Urothelium cell line (cell line): ENCODE measurements around the gene SNRNP25.

Experiments
- DNase-seq: peaks from one replicate; pipeline ENCODE4 v3.0.0; 2011; ENCODE audit warnings: low spot score, mixed read lengths
- FAIRE-seq: peaks from 2 replicates; lab custom pipeline; 2011; peaks lifted over from hg19 to GRCh38; lab: Jason Lieb, UNC

Gene SNRNP25

DNA sequence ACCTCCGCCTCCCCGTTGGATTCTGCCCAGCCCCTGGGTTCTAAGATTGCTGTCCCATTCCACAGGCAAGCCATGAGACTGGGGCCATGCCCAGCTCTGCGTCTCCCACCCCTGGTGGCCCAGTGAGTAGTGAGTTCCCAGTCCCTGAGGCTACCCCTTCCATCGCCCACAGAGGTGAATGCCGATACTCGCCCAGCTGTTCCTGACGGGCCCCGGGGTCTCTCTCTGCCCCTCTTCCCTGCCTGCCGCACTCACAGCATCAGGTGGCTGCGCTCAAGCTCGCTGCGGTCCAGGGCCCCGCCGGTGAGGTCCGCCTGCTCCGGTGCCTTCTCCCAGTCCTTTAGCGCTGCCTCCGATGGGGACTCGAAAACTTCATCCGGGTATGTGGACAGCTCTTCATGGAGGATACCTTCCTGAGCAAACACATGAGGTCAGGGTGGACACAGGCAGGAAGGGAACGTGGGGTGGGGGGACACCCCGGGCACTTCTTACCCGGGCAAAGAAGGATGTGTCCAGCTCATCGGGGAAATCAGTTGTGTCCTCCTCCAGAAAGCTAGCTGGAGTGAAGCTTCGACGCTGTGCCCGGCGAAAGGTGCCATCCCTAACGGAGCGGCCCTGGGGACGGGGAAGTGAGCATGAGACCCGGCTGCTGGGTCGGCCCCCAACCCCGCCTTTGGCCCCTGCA lies 8.8 kb downstream of the SNRNP25 start:
- DNase-seq (no peak), FAIRE-seq (no peak)

DNA sequence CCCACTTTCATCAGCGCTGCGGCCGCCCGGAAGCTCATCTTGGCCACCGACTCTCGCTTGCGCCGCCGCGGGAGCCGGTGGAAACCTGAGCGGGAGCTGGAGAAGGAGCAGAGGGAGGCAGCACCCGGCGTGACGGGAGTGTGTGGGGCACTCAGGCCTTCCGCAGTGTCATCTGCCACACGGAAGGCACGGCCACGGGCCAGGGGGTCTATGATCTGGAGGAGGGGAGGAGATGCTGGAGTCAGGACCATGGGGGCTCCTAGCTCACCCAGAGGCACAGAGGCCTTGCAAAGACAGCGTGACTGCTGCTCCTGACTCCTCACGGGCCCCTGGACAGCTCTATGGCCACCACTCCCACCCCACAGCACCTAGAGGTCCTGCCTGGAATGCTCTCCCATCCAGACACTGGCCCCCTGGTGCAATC lies 9.4 kb downstream of the SNRNP25 start:
- DNase-seq: no peak
- FAIRE-seq: no peak

DNA sequence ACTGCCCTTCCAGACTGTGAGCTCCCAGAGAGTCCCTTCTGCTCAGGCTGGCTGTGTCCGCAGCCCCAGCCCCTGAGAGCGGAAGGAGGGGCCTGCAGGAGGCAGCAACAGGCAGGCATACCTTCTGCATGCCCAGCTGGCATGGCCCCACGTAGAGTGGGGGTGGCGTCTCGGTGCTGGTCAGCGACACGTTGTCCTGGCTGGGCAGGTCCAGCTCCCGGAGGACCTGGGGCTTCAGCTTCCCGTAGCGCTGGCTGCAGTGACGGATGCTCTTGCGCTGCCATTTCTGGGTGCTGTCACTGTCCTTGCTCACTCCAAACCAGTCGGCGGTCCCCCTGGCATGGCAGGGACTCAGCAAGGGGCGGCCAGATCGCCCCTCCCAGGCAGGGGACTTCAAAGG lies 9.8 kb downstream of the SNRNP25 start:
- no peak for FAIRE-seq
- no peak for DNase-seq

GRCh38 chr16:63998-64913 lies 10.6 kb downstream of the SNRNP25 start:
- DNase-seq: no peak
- FAIRE-seq: no peak

DNA sequence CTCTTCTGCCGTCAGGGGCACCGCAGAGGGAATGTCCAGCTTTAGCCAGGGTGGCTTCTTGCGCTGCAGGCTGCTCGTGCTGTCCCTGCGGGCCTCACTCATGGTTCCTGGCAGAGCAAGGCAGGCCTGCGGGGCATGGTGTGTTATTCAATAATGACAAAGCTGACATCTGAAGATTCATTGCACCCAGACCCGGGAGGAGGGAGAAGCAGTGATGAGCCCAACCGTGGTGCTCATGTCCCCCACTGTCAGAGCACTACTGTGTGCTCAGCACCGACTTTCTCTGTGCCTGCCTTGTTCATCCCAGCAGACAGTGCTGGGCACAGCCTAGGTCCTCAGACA lies 11.3 kb downstream of the SNRNP25 start:
- FAIRE-seq: no peak

GRCh38 chr16:65745-66144 lies 12.1 kb downstream of the SNRNP25 start:
- no peak for FAIRE-seq

More for the DNA sequence above, 11.3 kb downstream of the SNRNP25 start:
- DNase-seq: no peak

GRCh38 chr16:66309-67182 lies 12.9 kb downstream of the SNRNP25 start:
- FAIRE-seq: no peak

More at GRCh38 chr16:65745-66144, 12.1 kb downstream of the SNRNP25 start:
- DNase-seq: peak; percentile 70

DNA sequence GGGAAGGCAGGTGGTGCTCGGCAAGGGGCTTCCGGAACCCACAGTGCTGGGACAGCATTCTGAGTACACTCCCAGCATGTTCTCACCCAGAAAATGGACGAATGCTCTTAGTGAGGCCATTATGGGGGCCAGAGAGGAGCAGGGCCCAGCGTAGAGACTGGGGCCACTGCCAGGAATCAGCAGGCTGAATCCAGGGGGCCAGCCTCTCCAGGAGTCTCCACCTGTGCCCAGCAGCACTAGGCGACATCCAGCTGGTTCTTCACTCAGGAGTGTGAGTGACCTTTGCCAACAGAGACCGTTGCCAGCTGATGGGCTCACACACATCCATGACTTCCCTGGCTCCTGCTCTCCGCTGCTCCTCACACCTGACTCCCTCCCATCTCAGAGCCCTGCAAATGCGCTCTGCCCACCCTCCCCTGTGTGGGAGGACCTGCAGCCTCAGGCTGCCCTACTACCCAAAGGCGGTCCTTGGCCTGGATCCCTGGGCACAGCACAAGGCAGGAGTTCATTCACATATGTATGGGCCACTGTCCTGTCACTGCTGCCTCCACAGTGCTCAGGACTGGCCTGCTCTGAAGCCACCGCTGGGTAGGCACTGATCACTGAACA lies 13.7 kb downstream of the SNRNP25 start:
- FAIRE-seq: no peak

More at GRCh38 chr16:66309-67182, 12.9 kb downstream of the SNRNP25 start:
- no peak for DNase-seq

DNA sequence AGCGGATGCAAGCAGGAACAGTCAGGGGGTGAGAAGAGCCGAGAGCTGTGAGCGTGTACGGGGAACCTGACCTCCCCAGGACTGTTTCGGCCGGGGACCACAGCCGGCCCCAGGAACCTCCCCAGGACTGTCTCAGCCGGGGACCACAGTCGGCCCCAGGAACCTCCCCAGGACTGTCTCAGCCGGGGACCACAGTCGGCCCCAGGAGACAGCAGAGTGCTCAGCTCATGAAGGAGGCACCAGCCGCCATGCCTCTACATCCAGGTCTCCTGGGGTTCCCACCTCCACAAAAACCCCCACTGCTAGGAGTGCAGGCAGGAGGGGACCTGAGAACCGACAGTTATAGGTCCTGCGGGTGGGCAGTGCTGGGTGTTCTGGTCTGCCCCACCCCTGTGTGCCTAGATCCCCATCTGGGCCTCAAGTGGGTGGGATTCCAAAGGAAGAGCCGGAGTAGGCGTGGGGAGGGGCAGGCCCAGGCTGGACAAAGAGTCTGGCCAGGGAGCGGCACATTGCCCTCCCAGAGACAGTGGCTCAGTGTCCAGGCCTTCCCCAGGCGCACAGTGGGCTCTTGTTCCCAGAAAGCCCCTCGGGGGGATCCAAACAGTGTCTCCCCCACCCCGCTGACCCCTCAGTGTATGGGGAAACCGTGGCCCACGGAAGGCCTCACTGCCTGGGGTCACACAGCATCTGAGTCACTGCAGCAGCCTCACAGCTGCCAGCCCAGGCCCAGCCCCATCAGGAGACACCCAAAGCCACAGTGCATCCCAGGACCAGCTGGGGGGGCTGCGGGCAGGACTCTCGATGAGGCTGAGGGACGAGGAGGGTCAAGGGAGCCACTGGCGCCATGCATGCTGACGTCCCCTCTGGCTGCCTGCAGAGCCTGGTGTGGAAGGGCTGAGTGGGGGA lies 14.5 kb downstream of the SNRNP25 start:
- FAIRE-seq (no peak), DNase-seq (no peak)

More for the DNA sequence above, 13.7 kb downstream of the SNRNP25 start:
- no peak for DNase-seq

GRCh38 chr16:69181-69580 lies 15.6 kb downstream of the SNRNP25 start:
- DNase-seq (no peak), FAIRE-seq (no peak)

- no peak for FAIRE-seq
Measured at GRCh38 chr16:71210-71539, 17.5 kb downstream of the SNRNP25 start.

DNA sequence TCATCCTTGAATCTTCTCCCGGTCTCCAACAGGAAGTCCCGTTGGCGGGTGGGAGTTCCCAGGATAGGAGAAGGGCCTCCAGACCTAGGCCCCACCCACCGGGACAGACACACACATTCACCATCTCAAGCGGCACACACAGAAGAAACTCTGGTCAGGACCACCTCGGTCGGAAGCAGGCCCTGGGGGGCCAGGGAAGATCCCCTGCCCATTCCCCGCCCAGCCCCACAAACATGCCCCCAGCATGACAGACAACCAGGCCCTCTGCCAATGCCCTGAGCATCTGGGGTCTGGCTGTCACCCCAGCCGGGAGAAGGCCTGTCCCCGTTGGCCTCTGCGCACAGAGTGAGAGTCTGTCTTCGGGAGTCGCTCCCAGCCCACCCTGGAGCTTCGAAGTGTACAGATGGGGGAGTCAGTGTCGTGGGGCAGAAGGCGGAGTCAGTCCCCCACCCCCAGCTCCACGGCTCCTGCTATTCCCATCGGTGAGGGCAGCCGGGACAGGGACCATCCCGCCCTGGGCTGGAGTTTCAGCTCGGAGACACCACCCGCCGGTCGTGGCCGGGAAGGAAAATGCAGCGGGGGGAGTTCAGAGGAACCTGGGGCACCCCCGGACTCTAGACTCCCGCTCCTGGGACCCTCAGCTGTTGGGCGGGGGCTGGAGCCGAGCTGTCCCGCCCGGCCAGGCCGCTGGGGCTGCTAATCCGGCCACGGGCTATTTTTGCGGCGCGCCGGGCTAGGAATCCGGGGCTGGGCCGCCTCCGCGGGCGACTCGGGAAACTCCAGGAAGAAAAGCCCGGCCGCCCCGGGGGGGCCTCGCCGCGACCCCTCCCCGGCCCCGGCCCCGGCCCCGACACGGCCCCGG lies 18.1 kb downstream of the SNRNP25 start:
- FAIRE-seq (no peak), DNase-seq (peak; percentile 80)

More at GRCh38 chr16:71210-71539, 17.5 kb downstream of the SNRNP25 start:
- DNase-seq: no peak

GRCh38 chr16:72561-73548 lies 19.2 kb downstream of the SNRNP25 start, which contains the start of gene RHBDF1:
TSS of gene RHBDF1 (minus strand) at chr16:72631. CDS start at chr16:65015, 7,616 bp downstream.
- FAIRE-seq (peak; percentile 81), DNase-seq (peak; percentile 91)

DNA sequence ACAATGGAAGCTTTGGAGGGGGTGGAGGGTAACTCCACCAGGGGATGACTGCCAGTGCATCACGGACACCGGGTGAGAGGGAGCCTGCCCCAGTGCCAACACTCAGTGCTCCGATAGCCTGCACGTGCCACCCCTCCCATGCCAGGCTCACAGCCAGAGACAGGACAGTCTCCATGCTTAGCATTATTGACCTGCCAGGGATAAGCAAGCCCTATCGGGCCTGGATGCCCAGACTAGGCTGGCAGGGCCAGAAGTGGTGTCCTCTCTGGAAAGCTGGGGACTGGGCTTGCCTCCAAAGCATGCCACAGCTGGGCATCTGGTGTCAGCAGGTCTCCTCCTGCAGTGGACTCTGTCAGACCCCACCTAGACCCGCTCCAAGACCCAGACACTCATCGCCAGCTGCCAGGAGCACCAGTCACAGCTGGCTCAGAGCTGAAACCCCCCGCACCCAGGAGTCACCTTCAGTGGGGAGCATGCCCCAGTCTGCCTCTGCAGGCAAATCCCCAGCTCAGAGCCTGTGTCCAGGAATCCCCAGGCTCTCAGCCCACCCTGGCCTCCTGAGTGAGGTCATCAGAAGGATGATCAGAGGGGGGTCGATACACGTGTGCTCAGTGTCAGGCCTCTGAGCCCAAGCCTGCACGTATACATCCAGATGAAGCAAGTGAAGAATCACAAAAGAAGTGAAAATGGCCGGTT lies 20.6 kb downstream of the SNRNP25 start:
- DNase-seq: no peak
- no peak for FAIRE-seq

DNA sequence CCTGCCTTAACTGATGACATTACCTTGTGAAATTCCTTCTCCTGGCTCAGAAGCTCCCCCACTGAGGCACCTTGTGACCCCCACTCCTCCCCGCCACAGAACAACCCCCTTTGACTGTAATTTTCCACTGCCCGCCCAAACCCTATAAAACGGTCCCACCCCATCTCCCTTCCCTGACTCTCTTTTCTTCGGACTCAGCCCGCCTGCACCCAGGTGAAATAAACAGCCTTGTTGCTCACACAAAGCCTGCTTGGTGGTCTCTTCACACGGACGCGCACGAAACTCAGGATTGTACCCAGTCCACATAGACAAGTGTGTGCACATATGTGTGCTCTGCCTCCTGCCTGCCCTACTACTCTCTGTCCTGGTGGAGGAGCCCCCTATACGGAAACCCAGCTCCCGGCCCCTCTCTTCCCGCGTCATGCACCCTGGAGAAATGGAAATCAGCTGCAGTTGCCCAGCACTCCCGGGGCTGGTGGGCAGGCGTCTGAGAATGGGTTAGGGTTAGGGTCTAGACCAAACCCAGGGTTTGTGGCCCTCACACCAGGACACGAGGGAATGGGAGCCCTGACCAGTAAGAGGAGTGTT lies 21.2 kb downstream of the SNRNP25 start:
- FAIRE-seq (no peak), DNase-seq (no peak)
